HepG2 (cell line): ENCODE results near the gene CA12. TPM values are rescaled to one million over a fixed set of nuclear protein-coding genes. Genes with fewer than 3 reads are reported as not detected.

ENCODE experiments used
- ATAC-seq: fragments of 200-7000 bp; cut with Tn5 transposase; 3 replicates; pipeline ENCODE4 v1.9.1; 2020; ENCODE audit warnings: mild to moderate bottlenecking, moderate library complexity
- BruUV-seq: library from RNA; stranded (reverse); fragments of 400-500 nt; replicated peaks from 2 replicates; lab custom pipeline; 2021; lab: Mats Ljungman, UMichigan
- CTCF ChIA-PET: fragments of 300-600 bp; formaldehyde crosslinking; extraction: SDS; loops from one replicate; lab custom pipeline; 2021; ENCODE audit warnings: low total read pairs, inconsistent platforms, low intra/inter-chr PET ratio; lab: Yijun Ruan, JAX
- POLR2A ChIA-PET: fragments of 350-600 bp; sonication (Branson Sonifier 250); formaldehyde crosslinking; loops from one replicate; lab custom pipeline; 2020; ENCODE audit warnings: antibody characterized with exemption, inconsistent platforms; lab: Yijun Ruan, JAX
- DNase-seq: peaks from one replicate; pipeline ENCODE4 v3.0.0-alpha.2; 2015; ENCODE audit warnings: low spot score
- FAIRE-seq: peaks from 3 replicates; lab custom pipeline; 2011; peaks lifted over from hg19 to GRCh38; lab: Jason Lieb, UNC
- H2AFZ ChIP-seq: one replicate; pipeline ENCODE4 v1.6.1; 2011; ENCODE audit warnings: low read length, inconsistent platforms
- H3K27ac ChIP-seq: fragments of 300-600 bp; 3 replicates; pipeline ENCODE4 v1.8.0; 2011; ENCODE audit warnings: mixed run types, mild to moderate bottlenecking, mixed read lengths, low read length, inconsistent platforms; ENCODE audit not compliant: insufficient read depth; ENCODE audit errors: extremely low read length
- H3K27me3 ChIP-seq, 2 experiments: fragments of 200-600 bp in 1 of 2; 2 replicates in 1 of 2; 3 replicates in 1 of 2; pipeline versions ENCODE4 v1.6.0 to v1.8.0; 2011; ENCODE audit warnings: low read length in 2 of 2, mild to moderate bottlenecking in 2 of 2, moderate library complexity in 2 of 2, inconsistent platforms in 1 of 2; ENCODE audit not compliant: insufficient read depth in 2 of 2, control insufficient read depth in 1 of 2
- H3K36me3 ChIP-seq, 2 experiments: fragments of 200-600 bp in 1 of 2; replicated peaks in 1 of 2; 2 replicates in 1 of 2; 3 replicates in 1 of 2; pipeline versions ENCODE4 v1.5.1 to v1.8.0; 2011; ENCODE audit warnings: low read length in 2 of 2, inconsistent platforms in 1 of 2; ENCODE audit not compliant: insufficient read depth in 2 of 2, control insufficient read depth in 1 of 2
- H3K4me1 ChIP-seq: 2 replicates; pipeline ENCODE4 v1.5.1; 2012; ENCODE audit warnings: low read length, inconsistent platforms; ENCODE audit not compliant: insufficient read depth
- H3K4me2 ChIP-seq: 2 replicates; pipeline ENCODE4 v1.6.0; 2011; ENCODE audit warnings: low read depth, low read length, inconsistent platforms
- H3K4me3 ChIP-seq, 3 experiments: fragments of 200-600 bp in 1 of 3; sonication (generic), shearing (Covaris generic) in 1 of 3; replicated peaks in 1 of 3; 2 replicates each; pipeline ENCODE4 v1.5.1; 2011 to 2016; ENCODE audit warnings: low read length in 3 of 3, inconsistent platforms in 2 of 3, low read depth in 2 of 3, mild to moderate bottlenecking in 2 of 3, control low read depth in 1 of 3, mixed read lengths in 1 of 3; ENCODE audit not compliant: insufficient read depth in 1 of 3
- H3K79me2 ChIP-seq: one replicate; pipeline ENCODE4 v1.6.1; 2011; ENCODE audit warnings: low read length, inconsistent platforms; ENCODE audit not compliant: insufficient read depth
- H3K9ac ChIP-seq: 2 replicates; pipeline ENCODE4 v1.6.0; 2011; ENCODE audit warnings: mild to moderate bottlenecking, low read depth, low read length, inconsistent platforms; ENCODE audit not compliant: insufficient read depth
- H3K9me3 ChIP-seq: 2 replicates; pipeline ENCODE4 v1.5.1; 2012; ENCODE audit warnings: mild to moderate bottlenecking, low read length
- H4K20me1 ChIP-seq: 2 replicates; pipeline ENCODE4 v1.6.0; 2011; ENCODE audit warnings: inconsistent platforms, mild to moderate bottlenecking, low read length, moderate library complexity; ENCODE audit not compliant: insufficient read depth
- CHD2 ChIP-seq: IDR thresholded peaks from 2 replicates; pipeline ENCODE4 v1.6.1; 2011; ENCODE audit warnings: low read depth, low read length, improper control_type of control experiment
- GABPB1 ChIP-seq: IDR thresholded peaks from 2 replicates; pipeline ENCODE4 v1.6.1; 2016; ENCODE audit warnings: mild to moderate bottlenecking, missing genetic modification reagents, moderate library complexity, missing compliant biosample characterization
- JUN ChIP-seq: sonication (generic); formaldehyde crosslinking; IDR thresholded peaks from 2 replicates; pipeline ENCODE4 v1.4.0; 2020; ENCODE audit warnings: mild to moderate bottlenecking, missing genetic modification reagents
- KDM4B ChIP-seq: sonication (generic); formaldehyde crosslinking; IDR thresholded peaks from 2 replicates; pipeline ENCODE4 v1.4.0; 2020; ENCODE audit warnings: missing genetic modification reagents
- MAFF ChIP-seq: IDR thresholded peaks from 2 replicates; pipeline ENCODE4 v1.6.1; 2011; ENCODE audit warnings: low read depth, low read length, improper control_type of control experiment
- MAFK ChIP-seq, 2 experiments: IDR thresholded peaks in 1 of 2; conservative IDR thresholded peaks in 1 of 2; 2 replicates each; pipeline ENCODE4 v1.6.1; 2011; ENCODE audit warnings: improper control_type of control experiment in 2 of 2, low read length in 2 of 2
- MTA3 ChIP-seq: sonication (generic); formaldehyde crosslinking; IDR thresholded peaks from 2 replicates; pipeline ENCODE4 v1.4.0; 2020; ENCODE audit warnings: missing genetic modification reagents
- NFE2L2 ChIP-seq: fragments of 150-350 bp; IDR thresholded peaks from 2 replicates; pipeline ENCODE4 v1.6.1; 2014; ENCODE audit warnings: low read length
- TARDBP ChIP-seq: sonication (generic); formaldehyde crosslinking; IDR thresholded peaks from 2 replicates; pipeline ENCODE4 v1.8.0; 2022; ENCODE audit warnings: mild to moderate bottlenecking, missing genetic modification reagents
- ZNF225 ChIP-seq: sonication (generic); formaldehyde crosslinking; IDR thresholded peaks from 2 replicates; pipeline ENCODE4 v1.4.0; 2020; ENCODE audit warnings: mild to moderate bottlenecking, missing genetic modification reagents
- ZNF234 ChIP-seq: sonication (generic); formaldehyde crosslinking; conservative IDR thresholded peaks from 2 replicates; pipeline ENCODE4 v1.5.1; 2020; ENCODE audit warnings: mild to moderate bottlenecking, missing genetic modification reagents
- ZNF263 ChIP-seq: sonication (generic); formaldehyde crosslinking; IDR thresholded peaks from 2 replicates; pipeline ENCODE4 v1.4.0; 2020; ENCODE audit warnings: missing genetic modification reagents
- ZNF354B ChIP-seq: sonication (generic); formaldehyde crosslinking; IDR thresholded peaks from 2 replicates; pipeline ENCODE4 v1.8.0; 2022; ENCODE audit warnings: mild to moderate bottlenecking, missing genetic modification reagents
- ZNF747 ChIP-seq: sonication (generic); formaldehyde crosslinking; IDR thresholded peaks from 2 replicates; pipeline ENCODE4 v1.8.1; 2023; ENCODE audit warnings: missing genetic modification reagents, mild to moderate bottlenecking, borderline replicate concordance
- ZNF883 ChIP-seq: sonication (generic); formaldehyde crosslinking; IDR thresholded peaks from 2 replicates; pipeline ENCODE4 v1.5.1; 2020; ENCODE audit warnings: mild to moderate bottlenecking, missing genetic modification reagents; ENCODE audit errors: not compliant biosample characterization
- WGBS: methylation state at CpG from one replicate; pipeline ENCODE4 v1.1.6; 2017; ENCODE audit warnings: low lambda C conversion rate; 5-methylcytosine and 5-hydroxymethylcytosine counted together
- in situ Hi-C: cut with HindIII; loops from 2 replicates; pipeline ENCODE4 v1.10.0; 2017; ENCODE audit warnings: low pct_unique_long_range_greater_than_20kb; ENCODE audit not compliant: extremely low pct_ligation_motif_present
- intact Hi-C: fragments of 100-400 bp; cut with micrococcal nuclease; formaldehyde crosslinking; loops from one replicate; pipeline ENCODE4 v1.10.0; 2022; ENCODE audit not compliant: unreplicated experiment
- polyA plus RNA-seq, 8 experiments: library from polyadenylated mRNA; depleted of rRNA in 3 of 8; stranded (reverse) in 7 of 8; unstranded in 1 of 8; fragments of >200 nt; fragmentation: Illumina TruSeq in 4 of 8; extraction: Trizol in 4 of 8; gene quantifications; 2 replicates each; pipeline versions ENCODE4 v1.2.1 to v1.2.3, GENCODE V29; 2011 to 2016; ENCODE audit warnings: low read depth in 4 of 8, missing spikeins in 1 of 8, mixed read lengths in 1 of 8; ENCODE audit not compliant: insufficient read depth in 1 of 8
- total RNA-seq, 5 experiments: library from RNA; depleted of rRNA; stranded (reverse); fragments of >200 nt; fragmentation: Illumina TruSeq; extraction: Trizol; gene quantifications; 2 replicates each; pipeline ENCODE4 v1.2.3, GENCODE V29; 2016; ENCODE audit warnings: low read depth in 1 of 5
- TF ChIP-seq, protein P1 (sequence below): IDR thresholded peaks from 2 replicates; pipeline ENCODE4 v1.6.1; 2016; ENCODE audit warnings: missing compliant biosample characterization, missing genetic modification reagents, borderline replicate concordance
- TF ChIP-seq, protein P2 (sequence below): IDR thresholded peaks from 2 replicates; pipeline ENCODE4 v1.4.0; 2020; ENCODE audit warnings: mild to moderate bottlenecking, missing genetic modification reagents
- TF ChIP-seq, protein P3 (sequence below): sonication (generic); formaldehyde crosslinking; conservative IDR thresholded peaks from 2 replicates; pipeline ENCODE4 v1.8.1; 2023; ENCODE audit warnings: missing genetic modification reagents

Gene CA12
- total and polyA plus RNA-seq, 2 of the 13 experiments (the other 11 are each of a cell fraction or from before 2014, with no cell fraction given) = 0.07 to 0.20 TPM

DNA sequence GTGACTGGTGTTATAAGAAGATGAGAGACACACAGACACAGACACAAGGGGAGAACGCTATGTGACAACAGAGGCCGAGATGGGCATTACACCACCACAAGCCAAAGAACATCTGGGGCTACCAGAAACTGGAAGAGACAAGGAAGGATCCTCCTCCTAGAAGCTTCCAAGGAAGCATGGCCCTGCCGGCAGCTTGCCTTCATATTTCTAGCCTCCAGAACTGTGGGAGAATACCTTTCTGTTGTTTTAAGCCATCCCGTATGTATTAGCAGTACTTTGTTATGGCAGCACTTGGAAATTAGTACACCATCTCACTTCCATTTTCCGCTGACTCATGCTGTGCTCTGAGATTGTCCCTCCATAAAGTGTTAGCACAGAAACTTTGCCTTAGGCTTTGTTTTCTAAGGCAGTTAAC lies 38.7 kb upstream of the CA12 start (continued):
- TF ChIP-seq JUN = no peak
- peak; percentile 79 to 88 for TF ChIP-seq MAFK (conservative IDR thresholded peaks at IDR 0.05 in 1 of 2, IDR thresholded peaks at IDR 0.05 in 1 of 2; ENCODE audit: low read length in 2 of 2)
- peak; percentile 93 for TF ChIP-seq NFE2L2
- peak; percentile 69 for TF ChIP-seq MAFF
- TF ChIP-seq, protein P1, sequence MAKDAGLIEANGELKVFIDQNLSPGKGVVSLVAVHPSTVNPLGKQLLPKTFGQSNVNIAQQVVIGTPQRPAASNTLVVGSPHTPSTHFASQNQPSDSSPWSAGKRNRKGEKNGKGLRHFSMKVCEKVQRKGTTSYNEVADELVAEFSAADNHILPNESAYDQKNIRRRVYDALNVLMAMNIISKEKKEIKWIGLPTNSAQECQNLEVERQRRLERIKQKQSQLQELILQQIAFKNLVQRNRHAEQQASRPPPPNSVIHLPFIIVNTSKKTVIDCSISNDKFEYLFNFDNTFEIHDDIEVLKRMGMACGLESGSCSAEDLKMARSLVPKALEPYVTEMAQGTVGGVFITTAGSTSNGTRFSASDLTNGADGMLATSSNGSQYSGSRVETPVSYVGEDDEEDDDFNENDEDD = no peak

DNA sequence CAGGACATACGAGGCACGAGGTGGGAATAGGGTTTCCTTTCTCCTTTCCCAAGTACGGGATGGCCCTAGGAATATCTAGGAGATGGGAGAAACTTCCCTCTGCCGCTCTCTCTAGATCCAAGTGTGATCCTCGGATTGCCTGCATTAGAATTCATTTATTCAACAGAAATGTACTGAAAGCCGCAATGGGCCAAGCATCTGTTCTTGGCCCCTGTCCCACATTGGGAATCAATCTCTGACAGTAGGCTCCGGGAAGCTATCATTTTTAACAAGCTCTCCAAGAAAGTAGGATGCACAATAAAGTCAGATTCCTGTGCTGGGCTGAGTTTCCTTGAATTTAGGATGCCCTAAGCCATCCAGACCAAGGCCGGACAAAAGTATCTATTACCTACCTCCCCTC lies 37.2 kb upstream of the CA12 start:
- ATAC-seq (no peak), FAIRE-seq (no peak), DNase-seq (no peak)
- no peak overlapping the region for H2AFZ ChIP-seq
- intact Hi-C loops (no loop called here), in situ Hi-C loops (loop anchor here (25.0 kb wide), 2 partner anchors 257 to 632 kb away; partner anchors contain the start of gene RPS27L)
- ChIA-PET CTCF (no interaction called here), POLR2A (no interaction called here)
- no peaks in the 10 kb centered on the region for H3K36me3 ChIP-seq
- WGBS = 66% methylated on average over 8 of the region's 8 CpGs
- BruUV-seq = no TSS peak
- no peak overlapping the region for H3K27ac ChIP-seq
- H3K4me3 ChIP-seq = no peak overlapping the region
- H3K79me2 ChIP-seq = no peaks in the 10 kb centered on the region
- H3K9ac ChIP-seq = no peak overlapping the region
- H4K20me1 ChIP-seq = no peaks in the 10 kb centered on the region
- H3K27me3 ChIP-seq = peaks cover 0 to 1% of the 10 kb centered on the region in 2 experiments; a peak in 2 of 5 replicates
- no peaks in the 10 kb centered on the region for H3K9me3 ChIP-seq
- H3K4me1 ChIP-seq = peaks cover 9% of the 10 kb centered on the region; the same call in 1 of the 2 replicates
- TF ChIP-seq KDM4B (no peak), ZNF263 (CRISPR knock-in tag) (no peak), ZNF225 (CRISPR knock-in tag) (no peak), ZNF747 (no peak), MTA3 (CRISPR knock-in tag) (no peak), TARDBP (CRISPR knock-in tag) (no peak), CHD2 (no peak), ZNF234 (CRISPR knock-in tag) (no peak), GABPB1 (CRISPR knock-in tag) (no peak), ZNF354B (no peak), ZNF883 (no peak)
- TF ChIP-seq, protein P2, sequence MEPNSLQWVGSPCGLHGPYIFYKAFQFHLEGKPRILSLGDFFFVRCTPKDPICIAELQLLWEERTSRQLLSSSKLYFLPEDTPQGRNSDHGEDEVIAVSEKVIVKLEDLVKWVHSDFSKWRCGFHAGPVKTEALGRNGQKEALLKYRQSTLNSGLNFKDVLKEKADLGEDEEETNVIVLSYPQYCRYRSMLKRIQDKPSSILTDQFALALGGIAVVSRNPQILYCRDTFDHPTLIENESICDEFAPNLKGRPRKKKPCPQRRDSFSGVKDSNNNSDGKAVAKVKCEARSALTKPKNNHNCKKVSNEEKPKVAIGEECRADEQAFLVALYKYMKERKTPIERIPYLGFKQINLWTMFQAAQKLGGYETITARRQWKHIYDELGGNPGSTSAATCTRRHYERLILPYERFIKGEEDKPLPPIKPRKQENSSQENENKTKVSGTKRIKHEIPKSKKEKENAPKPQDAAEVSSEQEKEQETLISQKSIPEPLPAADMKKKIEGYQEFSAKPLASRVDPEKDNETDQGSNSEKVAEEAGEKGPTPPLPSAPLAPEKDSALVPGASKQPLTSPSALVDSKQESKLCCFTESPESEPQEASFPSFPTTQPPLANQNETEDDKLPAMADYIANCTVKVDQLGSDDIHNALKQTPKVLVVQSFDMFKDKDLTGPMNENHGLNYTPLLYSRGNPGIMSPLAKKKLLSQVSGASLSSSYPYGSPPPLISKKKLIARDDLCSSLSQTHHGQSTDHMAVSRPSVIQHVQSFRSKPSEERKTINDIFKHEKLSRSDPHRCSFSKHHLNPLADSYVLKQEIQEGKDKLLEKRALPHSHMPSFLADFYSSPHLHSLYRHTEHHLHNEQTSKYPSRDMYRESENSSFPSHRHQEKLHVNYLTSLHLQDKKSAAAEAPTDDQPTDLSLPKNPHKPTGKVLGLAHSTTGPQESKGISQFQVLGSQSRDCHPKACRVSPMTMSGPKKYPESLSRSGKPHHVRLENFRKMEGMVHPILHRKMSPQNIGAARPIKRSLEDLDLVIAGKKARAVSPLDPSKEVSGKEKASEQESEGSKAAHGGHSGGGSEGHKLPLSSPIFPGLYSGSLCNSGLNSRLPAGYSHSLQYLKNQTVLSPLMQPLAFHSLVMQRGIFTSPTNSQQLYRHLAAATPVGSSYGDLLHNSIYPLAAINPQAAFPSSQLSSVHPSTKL = no peak
- TF ChIP-seq, protein P3, sequence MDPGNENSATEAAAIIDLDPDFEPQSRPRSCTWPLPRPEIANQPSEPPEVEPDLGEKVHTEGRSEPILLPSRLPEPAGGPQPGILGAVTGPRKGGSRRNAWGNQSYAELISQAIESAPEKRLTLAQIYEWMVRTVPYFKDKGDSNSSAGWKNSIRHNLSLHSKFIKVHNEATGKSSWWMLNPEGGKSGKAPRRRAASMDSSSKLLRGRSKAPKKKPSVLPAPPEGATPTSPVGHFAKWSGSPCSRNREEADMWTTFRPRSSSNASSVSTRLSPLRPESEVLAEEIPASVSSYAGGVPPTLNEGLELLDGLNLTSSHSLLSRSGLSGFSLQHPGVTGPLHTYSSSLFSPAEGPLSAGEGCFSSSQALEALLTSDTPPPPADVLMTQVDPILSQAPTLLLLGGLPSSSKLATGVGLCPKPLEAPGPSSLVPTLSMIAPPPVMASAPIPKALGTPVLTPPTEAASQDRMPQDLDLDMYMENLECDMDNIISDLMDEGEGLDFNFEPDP = no peak
- TF ChIP-seq, protein P1 = no peak
- no peak overlapping the region for H3K4me2 ChIP-seq
